ENCODE measurements around the gene NOP16.

Gene NOP16

GRCh38 chr5:176400382-176401156 is 12.2 kb upstream of the NOP16 start:
- H3K27ac Mint-ChIP-seq = no peak overlapping the region
- DNase-seq = peak; percentile 9
- no peaks in the 10 kb centered on the region for H3K27me3 Mint-ChIP-seq
- no peaks in the 10 kb centered on the region for H3K9me3 Mint-ChIP-seq
- H3K36me3 Mint-ChIP-seq (ENCODE audit: low read depth) = peaks cover 49% of the 10 kb centered on the region
- no peaks in the 10 kb centered on the region for H3K4me1 Mint-ChIP-seq (ENCODE audit: low read depth)
- H3K4me3 Mint-ChIP-seq = no peak overlapping the region

GRCh38 chr5:176397736-176398420 is 9.5 kb upstream of the NOP16 start:
- Mint-ChIP-seq H3K4me3 (no peak overlapping the region), H3K36me3 (ENCODE audit: low read depth) (peaks cover 62% of the 10 kb centered on the region), H3K27me3 (no peaks in the 10 kb centered on the region), H3K9me3 (no peaks in the 10 kb centered on the region), H3K4me1 (ENCODE audit: low read depth) (no peaks in the 10 kb centered on the region), H3K27ac (no peak overlapping the region)
- DNase-seq = no peak

DNA sequence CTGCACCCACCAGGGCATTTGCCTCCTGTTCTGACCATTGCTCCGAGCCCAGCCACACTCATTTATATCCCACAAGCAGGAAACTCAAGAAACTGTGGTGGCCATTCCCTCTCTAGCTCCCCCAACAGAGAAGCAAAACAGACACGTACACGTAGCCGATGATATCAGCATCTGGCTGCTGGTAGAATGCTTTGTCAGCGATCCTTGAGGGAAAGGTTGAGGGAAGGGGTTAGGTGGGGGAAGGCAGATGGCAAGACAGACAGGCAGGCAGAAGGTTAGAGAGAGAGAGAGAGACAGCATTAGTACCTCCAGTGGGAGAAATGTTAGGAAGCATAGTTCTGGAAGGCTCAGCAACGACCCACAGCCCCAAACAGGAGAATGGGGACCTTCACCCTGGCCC is 7.9 kb upstream of the NOP16 start:
- Mint-ChIP-seq H3K36me3 (ENCODE audit: low read depth) (peaks cover 68% of the 10 kb centered on the region), H3K27ac (no peak overlapping the region)

GRCh38 chr5:176394881-176395675 is 6.7 kb upstream of the NOP16 start:
- H3K9me3 Mint-ChIP-seq = no peaks in the 10 kb centered on the region
- no peak overlapping the region for H3K27ac Mint-ChIP-seq
- H3K36me3 Mint-ChIP-seq (ENCODE audit: low read depth) = peaks cover 73% of the 10 kb centered on the region
- no peak overlapping the region for H3K4me3 Mint-ChIP-seq
- no peaks in the 10 kb centered on the region for H3K27me3 Mint-ChIP-seq
- H3K4me1 Mint-ChIP-seq (ENCODE audit: low read depth) = peaks cover 4% of the 10 kb centered on the region
- DNase-seq = no peak

More for the DNA sequence above, 7.9 kb upstream of the NOP16 start:
- Mint-ChIP-seq H3K4me3 (no peak overlapping the region), H3K4me1 (ENCODE audit: low read depth) (no peaks in the 10 kb centered on the region), H3K9me3 (no peaks in the 10 kb centered on the region), H3K27me3 (no peaks in the 10 kb centered on the region)
- no peak for DNase-seq

- no peak for DNase-seq
- H3K4me3 Mint-ChIP-seq = no peak overlapping the region
- H3K4me1 Mint-ChIP-seq (ENCODE audit: low read depth) = peaks cover 8% of the 10 kb centered on the region
- no peaks in the 10 kb centered on the region for H3K9me3 Mint-ChIP-seq
- H3K27ac Mint-ChIP-seq = no peak overlapping the region
- H3K36me3 Mint-ChIP-seq (ENCODE audit: low read depth) = peaks cover 79% of the 10 kb centered on the region
- H3K27me3 Mint-ChIP-seq = no peaks in the 10 kb centered on the region
Observed at GRCh38 chr5:176394096-176394495, 5.7 kb upstream of the NOP16 start.

DNA sequence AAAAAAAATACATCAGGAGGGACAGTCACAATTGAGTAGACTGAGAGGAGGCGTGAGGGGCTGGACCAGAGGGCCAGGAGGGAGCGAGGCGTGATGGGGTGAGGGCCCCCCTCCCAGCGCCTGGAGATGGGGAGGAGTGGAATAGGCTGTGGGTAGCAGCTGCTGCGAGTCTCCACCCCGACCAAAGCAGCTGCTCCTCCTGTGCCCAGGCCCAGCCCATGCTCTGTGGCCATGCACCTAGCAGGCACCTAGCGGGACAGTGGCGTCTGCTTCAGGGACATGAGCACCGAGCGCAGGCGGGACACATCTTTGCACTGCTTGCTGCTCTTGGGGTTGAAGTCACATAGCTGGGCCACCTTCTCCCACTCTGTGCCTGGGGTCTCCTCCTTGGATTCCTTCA is 4.1 kb upstream of the NOP16 start:
- Mint-ChIP-seq H3K4me1 (ENCODE audit: low read depth) (peaks cover 9% of the 10 kb centered on the region), H3K27me3 (no peaks in the 10 kb centered on the region), H3K9me3 (no peaks in the 10 kb centered on the region), H3K36me3 (ENCODE audit: low read depth) (peaks cover 81% of the 10 kb centered on the region), H3K27ac (peak overlapping the region; percentile 78), H3K4me3 (no peak overlapping the region)
- no peak for DNase-seq

DNA sequence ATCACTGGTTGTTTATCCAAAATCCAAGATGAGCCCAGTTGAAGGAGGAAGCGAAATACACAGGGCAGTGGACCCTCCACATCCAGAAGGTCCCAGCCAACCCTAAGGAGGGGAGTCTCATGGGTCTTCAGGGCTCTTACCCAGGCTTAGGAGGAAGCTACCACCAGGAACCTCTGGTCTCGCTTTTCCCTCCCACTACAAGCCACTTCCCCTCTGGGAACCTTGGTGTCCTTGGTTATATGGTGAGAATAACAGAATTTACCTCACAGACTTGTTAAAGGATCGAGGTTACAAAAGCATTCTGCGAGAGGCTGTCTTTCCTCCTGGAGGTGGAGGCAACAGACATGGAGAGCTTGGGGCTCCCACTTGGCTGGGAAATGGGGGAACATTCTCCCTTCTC is 3.6 kb upstream of the NOP16 start:
- Mint-ChIP-seq H3K36me3 (ENCODE audit: low read depth) (peaks cover 85% of the 10 kb centered on the region), H3K4me3 (no peak overlapping the region), H3K27ac (peak overlapping the region; percentile 78), H3K27me3 (no peaks in the 10 kb centered on the region), H3K9me3 (no peaks in the 10 kb centered on the region), H3K4me1 (ENCODE audit: low read depth) (peaks cover 13% of the 10 kb centered on the region)
- DNase-seq = no peak

DNA sequence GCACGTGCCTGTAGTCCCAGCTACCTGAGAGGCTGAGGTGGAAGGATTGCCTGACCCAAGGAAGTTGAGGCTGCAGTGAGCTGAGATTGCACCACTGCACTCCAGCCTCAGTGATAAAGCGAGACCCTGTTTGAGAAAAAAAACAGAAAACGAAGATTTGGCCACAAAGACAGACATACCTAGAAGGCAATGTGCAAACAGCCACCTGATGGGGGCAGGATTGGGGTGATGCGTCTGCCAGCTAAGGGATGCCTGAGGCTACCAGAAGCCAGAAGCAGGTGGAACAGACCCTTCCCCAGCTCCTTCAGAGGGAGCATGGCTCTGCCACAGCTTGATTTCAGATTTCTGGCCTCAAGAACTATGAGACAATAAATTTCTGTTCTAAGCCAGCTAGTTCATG is 3.1 kb upstream of the NOP16 start:
- no peak for DNase-seq
- Mint-ChIP-seq H3K36me3 (ENCODE audit: low read depth) (peaks cover 85% of the 10 kb centered on the region), H3K27me3 (no peaks in the 10 kb centered on the region), H3K27ac (peak overlapping the region; percentile 78), H3K4me1 (ENCODE audit: low read depth) (peaks cover 19% of the 10 kb centered on the region), H3K9me3 (no peaks in the 10 kb centered on the region), H3K4me3 (no peak overlapping the region)

GRCh38 chr5:176389135-176390123 is 1.0 kb upstream of the NOP16 start:
- H3K36me3 Mint-ChIP-seq (ENCODE audit: low read depth) = peaks cover 92% of the 10 kb centered on the region

DNA sequence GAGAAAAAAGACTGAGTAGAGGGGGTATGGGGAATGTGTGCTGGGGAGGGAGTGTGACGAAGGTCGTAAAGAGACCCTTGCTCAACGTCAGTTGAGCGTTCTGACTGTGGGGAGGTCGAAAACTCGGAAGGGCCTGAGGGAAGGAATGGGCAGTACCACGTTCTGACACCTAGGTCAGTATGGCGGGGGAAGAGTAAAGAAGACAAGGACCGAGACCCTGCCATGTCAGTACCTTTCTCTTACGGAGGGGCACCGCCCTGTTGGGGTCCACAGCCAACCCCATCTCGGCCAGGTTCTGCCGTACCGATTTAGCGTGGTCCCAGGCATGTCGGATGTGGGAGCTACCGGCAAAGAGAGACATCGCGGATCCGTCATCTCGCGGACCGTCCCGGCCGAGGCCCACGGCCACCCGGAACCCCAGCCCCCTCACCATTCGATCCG is 375 bp downstream of the NOP16 start:
- Mint-ChIP-seq H3K9me3 (no peaks in the 10 kb centered on the region), H3K27me3 (no peaks in the 10 kb centered on the region), H3K4me1 (ENCODE audit: low read depth) (peaks cover 35% of the 10 kb centered on the region), H3K4me3 (peak overlapping the region; percentile 98), H3K36me3 (ENCODE audit: low read depth) (peaks cover 95% of the 10 kb centered on the region), H3K27ac (peak overlapping the region; percentile 100)
- no peak for DNase-seq

More at GRCh38 chr5:176389135-176390123, 1.0 kb upstream of the NOP16 start:
- DNase-seq = no peak
- Mint-ChIP-seq H3K9me3 (no peaks in the 10 kb centered on the region), H3K4me3 (peak overlapping the region; percentile 98), H3K27me3 (no peaks in the 10 kb centered on the region), H3K4me1 (ENCODE audit: low read depth) (peaks cover 35% of the 10 kb centered on the region), H3K27ac (peak overlapping the region; percentile 100)

- Mint-ChIP-seq H3K36me3 (ENCODE audit: low read depth) (peaks cover 96% of the 10 kb centered on the region), H3K27ac (peak overlapping the region; percentile 100), H3K9me3 (no peaks in the 10 kb centered on the region), H3K4me3 (peak overlapping the region; percentile 98), H3K4me1 (ENCODE audit: low read depth) (peaks cover 35% of the 10 kb centered on the region), H3K27me3 (no peaks in the 10 kb centered on the region)
- no peak for DNase-seq
Observed at GRCh38 chr5:176387384-176387925, 943 bp downstream of the NOP16 start.

DNA sequence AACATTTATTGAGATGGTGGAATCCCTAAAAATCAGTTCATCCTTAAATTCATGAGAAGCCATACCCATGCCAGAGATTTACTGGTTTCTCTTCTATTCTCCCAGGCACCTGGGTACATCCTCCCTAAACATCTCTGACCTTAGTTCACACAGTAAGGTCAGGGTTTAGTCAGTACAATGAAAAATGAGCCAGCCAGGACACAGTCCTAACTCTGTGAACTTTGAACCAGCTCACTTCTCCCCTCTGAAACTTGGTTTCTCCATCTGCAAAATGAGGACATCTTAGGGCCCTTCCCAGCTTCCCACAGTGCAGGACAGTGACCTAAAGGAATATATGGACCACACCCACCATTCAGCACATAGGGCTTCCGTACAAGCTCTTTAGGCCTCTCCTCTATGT is 1.9 kb downstream of the NOP16 start:
- peak overlapping the region; percentile 98 for H3K4me3 Mint-ChIP-seq
- no peaks in the 10 kb centered on the region for H3K9me3 Mint-ChIP-seq
- no peak for DNase-seq
- no peaks in the 10 kb centered on the region for H3K27me3 Mint-ChIP-seq
- peak overlapping the region; percentile 100 for H3K27ac Mint-ChIP-seq
- H3K36me3 Mint-ChIP-seq (ENCODE audit: low read depth) = peaks cover 96% of the 10 kb centered on the region
- H3K4me1 Mint-ChIP-seq (ENCODE audit: low read depth) = peaks cover 35% of the 10 kb centered on the region

DNA sequence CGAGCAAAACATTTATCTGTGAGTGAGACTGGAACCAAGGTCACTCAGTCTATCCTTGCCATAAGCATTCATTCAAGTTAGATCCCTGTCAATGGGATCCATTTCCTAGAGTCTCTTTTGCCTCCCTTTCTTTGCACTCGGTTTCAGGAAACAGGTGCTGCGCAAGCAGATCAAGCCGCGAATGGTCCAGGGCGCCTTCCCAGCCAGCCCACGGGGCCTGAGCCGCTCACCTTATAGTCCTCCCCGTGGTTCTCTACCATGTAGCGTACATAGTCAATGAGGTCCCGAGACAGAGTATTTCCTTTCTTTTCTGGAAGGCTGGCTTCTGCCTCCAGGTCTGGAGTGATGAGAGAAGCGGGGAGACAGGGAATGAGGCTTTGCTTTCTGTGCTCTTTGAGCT is 3.4 kb downstream of the NOP16 start:
- Mint-ChIP-seq H3K4me1 (ENCODE audit: low read depth) (peaks cover 31% of the 10 kb centered on the region), H3K27me3 (no peaks in the 10 kb centered on the region), H3K4me3 (no peak overlapping the region), H3K27ac (peak overlapping the region; percentile 84), H3K36me3 (ENCODE audit: low read depth) (peaks cover 96% of the 10 kb centered on the region), H3K9me3 (no peaks in the 10 kb centered on the region)
- no peak for DNase-seq
